Epithelial cell of proximal tubule (primary cell): ENCODE results near the gene WDR90. TPM values are rescaled to one million over a fixed set of nuclear protein-coding genes. Genes with fewer than 3 reads are reported as not detected.

ENCODE experiments used
- DNase-seq: peaks from one replicate; pipeline ENCODE4 v3.0.0-alpha.2; 2011; ENCODE audit warnings: low read depth
- H3K4me3 ChIP-seq: 2 replicates; pipeline ENCODE4 v1.5.1; 2011; ENCODE audit warnings: low read depth, mild to moderate bottlenecking, low read length
- CTCF ChIP-seq: conservative IDR thresholded peaks from 2 replicates; pipeline ENCODE4 v1.5.1; 2012; ENCODE audit warnings: low read depth, mild to moderate bottlenecking, low read length
- total RNA-seq: library from RNA; depleted of rRNA; stranded (reverse); fragments of >200 nt; gene quantifications from 2 replicates; pipeline ENCODE4 v1.2.3, GENCODE V29; 2015

Gene WDR90
- total RNA-seq, 1 donor from 2014 or later, result 45.6 TPM

GRCh38 chr16:670485-671352 lies 21.6 kb downstream of the WDR90 start:
- TF ChIP-seq CTCF, result no peak
- DNase-seq, result no peak
- H3K4me3 ChIP-seq, result no peak overlapping the region

- no peak for DNase-seq
- no peak overlapping the region for H3K4me3 ChIP-seq
- TF ChIP-seq CTCF, result no peak
Measured at GRCh38 chr16:671353-672131, 22.4 kb downstream of the WDR90 start.

- TF ChIP-seq CTCF, result no peak
- no peak for DNase-seq
- H3K4me3 ChIP-seq, result no peak overlapping the region
Measured at GRCh38 chr16:672371-672770, 23.2 kb downstream of the WDR90 start.

GRCh38 chr16:672851-673250 lies 23.7 kb downstream of the WDR90 start:
- no peak for DNase-seq
- no peak for TF ChIP-seq CTCF

GRCh38 chr16:673399-673991 lies 24.3 kb downstream of the WDR90 start:
- no peak for DNase-seq
- no peak overlapping the region for H3K4me3 ChIP-seq
- no peak for TF ChIP-seq CTCF

More at GRCh38 chr16:672851-673250, 23.7 kb downstream of the WDR90 start:
- H3K4me3 ChIP-seq, result no peak overlapping the region

- DNase-seq, result no peak
- no peak for TF ChIP-seq CTCF
- no peak overlapping the region for H3K4me3 ChIP-seq
Measured at GRCh38 chr16:674214-674881, 25.2 kb downstream of the WDR90 start.
